GM12892 (cell line): ENCODE measurements around the gene ZNF554.

Experiments used
- POLR2A ChIP-seq: IDR thresholded peaks from 2 replicates; pipeline ENCODE4 v1.6.1; 2011; ENCODE audit warnings: low read depth, low read length, control low read depth
- POLR2AphosphoS5 ChIP-seq: IDR thresholded peaks from 2 replicates; pipeline ENCODE4 v1.6.1; 2011; ENCODE audit warnings: low read depth, low read length, control low read depth
- TAF1 ChIP-seq: IDR thresholded peaks from 2 replicates; pipeline ENCODE4 v1.6.1; 2011; ENCODE audit warnings: low read depth, mild to moderate bottlenecking, control low read depth, low read length, borderline replicate concordance

DNA sequence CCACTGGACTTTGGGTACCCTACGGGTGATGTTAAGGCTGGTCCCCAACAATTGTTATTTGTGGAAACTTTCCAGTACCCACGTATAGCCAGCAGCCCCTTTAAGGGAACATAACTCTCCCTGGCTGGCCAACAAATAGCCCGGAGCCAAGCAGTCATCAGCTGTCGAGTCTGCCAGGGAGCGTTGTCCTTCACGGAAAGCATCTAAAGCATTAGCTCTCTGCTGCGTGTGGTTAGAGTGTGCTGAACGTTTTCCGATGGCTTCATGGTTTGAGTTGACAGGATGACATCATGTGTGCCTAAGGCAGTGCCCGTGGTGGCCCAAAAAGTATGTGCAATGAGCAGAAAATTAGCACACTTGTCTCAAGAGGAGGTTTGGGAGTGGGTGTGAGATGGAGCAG is 44.1 kb downstream of the ZNF554 start:
- no peak for TF ChIP-seq POLR2A
- TF ChIP-seq POLR2AphosphoS5: no peak
- TF ChIP-seq TAF1: no peak
